ENCODE results near the gene PRPSAP1.
"Not testable (repeated sequence)": the region's sequence is repeated elsewhere in the genome, so short reads cannot be mapped to it uniquely, and the experiment has no call there.

PRPSAP1 gene

GRCh38 chr17:76360461-76360860, 6.7 kb upstream of the PRPSAP1 start:
- no peak for DNase-seq (ENCODE audit: low spot score)

GRCh38 chr17:76359776-76360175, 6.1 kb upstream of the PRPSAP1 start:
- not testable (repeated sequence) for DNase-seq (ENCODE audit: low spot score)

GRCh38 chr17:76359375-76359774, 5.7 kb upstream of the PRPSAP1 start:
- DNase-seq (ENCODE audit: low spot score) = no peak

- DNase-seq (ENCODE audit: low spot score) = no peak
Measured at GRCh38 chr17:76357597-76358158, 4.0 kb upstream of the PRPSAP1 start.

GRCh38 chr17:76356803-76357456, 3.2 kb upstream of the PRPSAP1 start:
- DNase-seq (ENCODE audit: low spot score) = no peak

- DNase-seq (ENCODE audit: low spot score) = peak; percentile 46
Measured at GRCh38 chr17:76354747-76355310, 1.1 kb upstream of the PRPSAP1 start.

GRCh38 chr17:76354317-76354729, 607 bp upstream of the PRPSAP1 start:
- no peak for DNase-seq (ENCODE audit: low spot score)

- no peak for DNase-seq (ENCODE audit: low spot score)
Measured at GRCh38 chr17:76353004-76353598, 615 bp downstream of the PRPSAP1 start.

- no peak for DNase-seq (ENCODE audit: low spot score)
Measured at GRCh38 chr17:76351526-76352071, 2.1 kb downstream of the PRPSAP1 start.

GRCh38 chr17:76350463-76350862, 3.3 kb downstream of the PRPSAP1 start:
- no peak for DNase-seq (ENCODE audit: low spot score)

- DNase-seq (ENCODE audit: low spot score) = not testable (repeated sequence)
Measured at GRCh38 chr17:76346936-76347335, 6.8 kb downstream of the PRPSAP1 start.

- no peak for DNase-seq (ENCODE audit: low spot score)
Measured at GRCh38 chr17:76345377-76345974, 8.2 kb downstream of the PRPSAP1 start.

- DNase-seq (ENCODE audit: low spot score) = no peak
Measured at GRCh38 chr17:76343106-76343505, 10.6 kb downstream of the PRPSAP1 start.

GRCh38 chr17:76341301-76341700, 12.4 kb downstream of the PRPSAP1 start:
- DNase-seq (ENCODE audit: low spot score) = no peak

- DNase-seq (ENCODE audit: low spot score) = no peak
Measured at GRCh38 chr17:76337413-76337777, 16.3 kb downstream of the PRPSAP1 start.

- DNase-seq (ENCODE audit: low spot score) = no peak
Measured at GRCh38 chr17:76336756-76337412, 16.8 kb downstream of the PRPSAP1 start.

- DNase-seq (ENCODE audit: low spot score) = no peak
Measured at GRCh38 chr17:76335716-76336381, 17.9 kb downstream of the PRPSAP1 start.

- no peak for DNase-seq (ENCODE audit: low spot score)
Measured at GRCh38 chr17:76333673-76334505, 19.8 kb downstream of the PRPSAP1 start.

- DNase-seq (ENCODE audit: low spot score) = no peak
Measured at GRCh38 chr17:76331083-76331482, 22.6 kb downstream of the PRPSAP1 start.

GRCh38 chr17:76329664-76330063, 24.1 kb downstream of the PRPSAP1 start:
- no peak for DNase-seq (ENCODE audit: low spot score)

All from SK-N-DZ (cell line).